IMR-90 (cell line): ENCODE data around the gene TMEM181. TPM values are rescaled to one million over a fixed set of nuclear protein-coding genes. Genes with fewer than 3 reads are reported as not detected.

Experiments used
- ATAC-seq: fragments of 200-7000 bp; cut with Tn5 transposase; 2 replicates; pipeline ENCODE4 v1.9.1; 2020; ENCODE audit warnings: low read depth, mild to moderate bottlenecking, moderate library complexity
- BruUV-seq: library from RNA; stranded (reverse); fragments of 400-500 nt; replicated peaks from 2 replicates; lab custom pipeline; 2021; lab: Mats Ljungman, UMichigan
- CTCF ChIA-PET: fragments of 300-600 bp; formaldehyde crosslinking; extraction: SDS; loops from one replicate; lab custom pipeline; 2021; ENCODE audit warnings: antibody characterized with exemption; lab: Yijun Ruan, JAX
- POLR2A ChIA-PET: fragments of 300-600 bp; sonication (Branson Sonifier 250); formaldehyde crosslinking; loops from one replicate; lab custom pipeline; 2022; ENCODE audit warnings: antibody characterized with exemption; ENCODE audit not compliant: unreplicated experiment; lab: Charles Lee
- DNase-seq: peaks from one replicate; pipeline ENCODE4 v3.0.0; 2013
- H2AFZ ChIP-seq: replicated peaks from 2 replicates; pipeline ENCODE3; 2013; ENCODE audit warnings: low read length, mild to moderate bottlenecking; ENCODE audit not compliant: poor library complexity
- H2AK5ac ChIP-seq: 2 replicates; pipeline ENCODE4 v1.6.1; 2013; ENCODE audit warnings: low read depth, low read length, inconsistent platforms
- H2AK9ac ChIP-seq: replicated peaks from 2 replicates; pipeline ENCODE3; 2013; ENCODE audit warnings: mild to moderate bottlenecking, low read depth, low read length, moderate library complexity; ENCODE audit not compliant: poor library complexity
- H2BK120ac ChIP-seq: 2 replicates; pipeline ENCODE4 v1.6.1; 2013; ENCODE audit warnings: low read depth, low read length, inconsistent platforms
- H2BK15ac ChIP-seq: 3 replicates; pipeline ENCODE4 v1.6.1; 2013; ENCODE audit warnings: low read depth, low read length, inconsistent platforms
- H2BK20ac ChIP-seq: 2 replicates; pipeline ENCODE4 v1.6.1; 2013; ENCODE audit warnings: low read depth, mild to moderate bottlenecking, inconsistent platforms, low read length, moderate library complexity
- H2BK5ac ChIP-seq: 2 replicates; pipeline ENCODE4 v1.6.1; 2013; ENCODE audit warnings: mild to moderate bottlenecking, low read depth, low read length, inconsistent platforms; ENCODE audit not compliant: poor library complexity, severe bottlenecking
- H3K14ac ChIP-seq: replicated peaks from 2 replicates; pipeline ENCODE4 v1.6.1; 2013; ENCODE audit warnings: low read depth, low read length, inconsistent platforms
- H3K18ac ChIP-seq: 2 replicates; pipeline ENCODE4 v1.6.1; 2013; ENCODE audit warnings: low read depth, low read length, control low read depth
- H3K23ac ChIP-seq: 2 replicates; pipeline ENCODE4 v1.6.1; 2013; ENCODE audit warnings: low read depth, low read length, inconsistent platforms
- H3K27ac ChIP-seq: 2 replicates; pipeline ENCODE4 v1.5.1; 2013; ENCODE audit warnings: mild to moderate bottlenecking, control low read depth, low read length; ENCODE audit not compliant: insufficient read depth
- H3K27me3 ChIP-seq: 2 replicates; pipeline ENCODE4 v1.6.1; 2013; ENCODE audit warnings: low read length; ENCODE audit not compliant: control insufficient read depth, insufficient read depth
- H3K36me3 ChIP-seq: 2 replicates; pipeline ENCODE4 v1.6.1; 2013; ENCODE audit warnings: low read length, mixed read lengths; ENCODE audit not compliant: control insufficient read depth, insufficient read depth
- H3K4ac ChIP-seq: 2 replicates; pipeline ENCODE4 v1.6.1; 2013; ENCODE audit warnings: low read depth, low read length, inconsistent platforms
- H3K4me1 ChIP-seq: 2 replicates; pipeline ENCODE4 v1.6.1; 2013; ENCODE audit warnings: low read length, mixed read lengths; ENCODE audit not compliant: control insufficient read depth, insufficient read depth
- H3K4me2 ChIP-seq: 2 replicates; pipeline ENCODE4 v1.6.1; 2013; ENCODE audit warnings: low read depth, mild to moderate bottlenecking, control low read depth, low read length, moderate library complexity
- H3K4me3 ChIP-seq: 2 replicates; pipeline ENCODE4 v1.5.1; 2013; ENCODE audit warnings: low read depth, mild to moderate bottlenecking, control low read depth, low read length, moderate library complexity; ENCODE audit not compliant: insufficient read depth
- H3K56ac ChIP-seq: 2 replicates; pipeline ENCODE4 v1.6.1; 2013; ENCODE audit warnings: low read length, inconsistent platforms; ENCODE audit not compliant: insufficient read depth; ENCODE audit errors: extremely low read depth
- H3K79me1 ChIP-seq, 2 experiments: 2 replicates each; pipeline ENCODE4 v1.6.1; 2013; ENCODE audit warnings: low read length in 2 of 2, inconsistent platforms in 1 of 2, low read depth in 1 of 2
- H3K9ac ChIP-seq: 2 replicates; pipeline ENCODE4 v1.6.1; 2013; ENCODE audit warnings: low read depth, low read length, control low read depth
- H3K9me1 ChIP-seq: 2 replicates; pipeline ENCODE4 v1.6.1; 2013; ENCODE audit warnings: low read length, inconsistent platforms; ENCODE audit not compliant: insufficient read depth
- H3K9me3 ChIP-seq: 2 replicates; pipeline ENCODE4 v1.6.1; 2013; ENCODE audit warnings: low read length; ENCODE audit not compliant: control insufficient read depth, insufficient read depth
- H4K20me1 ChIP-seq: 2 replicates; pipeline ENCODE4 v1.6.1; 2013; ENCODE audit warnings: low read length, inconsistent platforms; ENCODE audit not compliant: insufficient read depth
- H4K5ac ChIP-seq: 2 replicates; pipeline ENCODE4 v1.6.1; 2013; ENCODE audit warnings: mild to moderate bottlenecking, low read depth, low read length, control low read depth
- H4K8ac ChIP-seq, 2 experiments: 2 replicates each; pipeline ENCODE4 v1.6.1; 2013; ENCODE audit warnings: low read depth in 2 of 2, low read length in 2 of 2, control low read depth in 1 of 2, inconsistent platforms in 1 of 2
- H4K91ac ChIP-seq: 2 replicates; pipeline ENCODE4 v1.6.1; 2013; ENCODE audit warnings: low read depth, low read length, inconsistent platforms; ENCODE audit not compliant: insufficient read depth
- BHLHE40 ChIP-seq: fragments of 150-350 bp; IDR thresholded peaks from 2 replicates; pipeline ENCODE4 v1.6.1; 2016; ENCODE audit warnings: mild to moderate bottlenecking, low read depth, low read length
- CEBPB ChIP-seq: IDR thresholded peaks from 2 replicates; pipeline ENCODE4 v1.6.1; 2012; ENCODE audit warnings: low read depth, low read length, improper control_type of control experiment
- CHD1 ChIP-seq: IDR thresholded peaks from 2 replicates; pipeline ENCODE4 v1.6.1; 2012; ENCODE audit warnings: low read depth, low read length, improper control_type of control experiment
- FOS ChIP-seq: fragments of 150-350 bp; IDR thresholded peaks from 2 replicates; pipeline ENCODE4 v1.6.1; 2016; ENCODE audit warnings: low read depth, low read length
- MAFK ChIP-seq: IDR thresholded peaks from 2 replicates; pipeline ENCODE4 v1.6.1; 2012; ENCODE audit warnings: low read depth, low read length, improper control_type of control experiment
- MAZ ChIP-seq: IDR thresholded peaks from 2 replicates; pipeline ENCODE4 v1.6.1; 2012; ENCODE audit warnings: low read depth, mild to moderate bottlenecking, low read length, improper control_type of control experiment, moderate library complexity, borderline replicate concordance
- MXI1 ChIP-seq: IDR thresholded peaks from 2 replicates; pipeline ENCODE4 v1.6.1; 2012; ENCODE audit warnings: low read depth, mild to moderate bottlenecking, low read length, moderate library complexity, borderline replicate concordance
- NFE2L2 ChIP-seq: fragments of 150-350 bp; IDR thresholded peaks from 2 replicates; pipeline ENCODE4 v1.6.1; 2016; ENCODE audit warnings: low read depth, mild to moderate bottlenecking, low read length
- POLR2A ChIP-seq: IDR thresholded peaks from 2 replicates; pipeline ENCODE4 v1.6.1; 2012; ENCODE audit warnings: mild to moderate bottlenecking, low read depth, low read length
- RAD21 ChIP-seq: IDR thresholded peaks from 2 replicates; pipeline ENCODE4 v1.6.1; 2012; ENCODE audit warnings: low read length, improper control_type of control experiment
- RCOR1 ChIP-seq: IDR thresholded peaks from 2 replicates; pipeline ENCODE4 v1.6.1; 2012; ENCODE audit warnings: mild to moderate bottlenecking, low read length, improper control_type of control experiment; ENCODE audit not compliant: insufficient replicate concordance
- RFX5 ChIP-seq: IDR thresholded peaks from 2 replicates; pipeline ENCODE4 v1.8.0; 2012; ENCODE audit warnings: low read depth, mild to moderate bottlenecking, low read length, moderate library complexity
- SMC3 ChIP-seq: fragments of 150-350 bp; IDR thresholded peaks from 2 replicates; pipeline ENCODE4 v1.6.1; 2016; ENCODE audit warnings: low read depth, mild to moderate bottlenecking, antibody characterized with exemption, low read length, moderate library complexity
- WGBS, 2 experiments: methylation state at CpG; one replicate each; pipeline versions ENCODE4 v1.1.5 to v1.1.7; 2013; ENCODE audit warnings: missing lambda C conversion rate in 2 of 2; ENCODE audit not compliant: insufficient read length in 1 of 2; ENCODE audit errors: extremely low coverage in 2 of 2; 5-methylcytosine and 5-hydroxymethylcytosine counted together
- dilution Hi-C: fragments of 300-500 bp; cut with HindIII; formaldehyde crosslinking; loops from one replicate; pipeline ENCODE4 v1.14.3; 2018; ENCODE audit warnings: low sequenced_read_pairs; ENCODE audit not compliant: unreplicated experiment
- in situ Hi-C: fragments of 300-500 bp; cut with MboI; formaldehyde crosslinking; loops from 3 replicates; pipeline ENCODE4 v1.14.3; 2019; ENCODE audit warnings: low sequenced_read_pairs, inconsistent platforms, mixed read lengths
- intact Hi-C: fragments of 100-400 bp; cut with micrococcal nuclease; formaldehyde crosslinking; loops from 2 replicates; pipeline ENCODE4 v1.10.0; 2022
- polyA plus RNA-seq, 3 experiments: library from polyadenylated mRNA; depleted of rRNA; stranded (reverse); fragments of >200 nt; gene quantifications; 2 replicates each; pipeline ENCODE4 v1.2.3, GENCODE V29; 2012; ENCODE audit warnings: low replicate concordance in 1 of 3
- total RNA-seq: library from RNA; depleted of rRNA; stranded (reverse); fragments of >200 nt; gene quantifications from 2 replicates; pipeline ENCODE4 v1.2.3, GENCODE V29; 2012
- TF ChIP-seq, protein P1 (sequence below): conservative IDR thresholded peaks from 2 replicates; pipeline ENCODE4 v1.5.1; 2012; ENCODE audit warnings: mild to moderate bottlenecking, low read depth, low read length, improper control_type of control experiment
- TF ChIP-seq, protein P2 (sequence below): fragments of 150-350 bp; IDR thresholded peaks from 2 replicates; pipeline ENCODE4 v1.6.1; 2016; ENCODE audit warnings: low read depth, mild to moderate bottlenecking, low read length, moderate library complexity, borderline replicate concordance
- TF ChIP-seq, protein P3 (sequence below): fragments of 150-350 bp; IDR thresholded peaks from 2 replicates; pipeline ENCODE4 v1.6.1; 2017; ENCODE audit warnings: mild to moderate bottlenecking, antibody characterized with exemption, low read length, low read depth

TMEM181 gene
- total and polyA plus RNA-seq, 2 of the 4 experiments (the other 2 are of a cell fraction), result 22.8 to 27.8 TPM

- H3K56ac ChIP-seq, result no peak overlapping the region
- H2BK120ac ChIP-seq, result no peak overlapping the region
- 96% methylated on average over 4 of the region's 9 CpGs; no CpG with 5 or more reads in 1 of the 2 experiments for WGBS, 2 experiments
- peaks cover 31% of the 10 kb centered on the region for H3K9me1 ChIP-seq
- DNase-seq (no peak), ATAC-seq (no peak)
- no peak overlapping the region for H2AK9ac ChIP-seq
- ChIA-PET CTCF (interaction anchor here (0.5 to 0.6 kb wide), 4 partner anchors 129 to 1807 kb away, joined by 3 to 5 read pairs (median 4); no protein-coding TSS in a partner anchor), POLR2A (interaction anchor here (0.6 kb wide), 1 partner anchor 69 kb away, joined by 4 read pairs; no protein-coding TSS in a partner anchor)
- no peak overlapping the region for H2BK15ac ChIP-seq
- peaks cover 6% of the 10 kb centered on the region; the same call in 1 of the 2 replicates for H3K36me3 ChIP-seq
- no peak overlapping the region for H3K14ac ChIP-seq
- no peak overlapping the region for H3K18ac ChIP-seq
- no peaks in the 10 kb centered on the region for H3K9me3 ChIP-seq
- H4K20me1 ChIP-seq, result peaks cover 86% of the 10 kb centered on the region
- H4K5ac ChIP-seq, result no peak overlapping the region
- no peak overlapping the region for H4K8ac ChIP-seq
- no peak overlapping the region for H4K91ac ChIP-seq
- H3K27me3 ChIP-seq, result no peaks in the 10 kb centered on the region
- no peak overlapping the region for H3K27ac ChIP-seq
- in situ Hi-C loops (no loop called here), dilution Hi-C loops (no loop called here), intact Hi-C loops (no loop called here)
- H3K9ac ChIP-seq, result no peak overlapping the region
- H2AK5ac ChIP-seq, result no peak overlapping the region
- no peak overlapping the region for H2BK5ac ChIP-seq
- no peak overlapping the region for H3K4me2 ChIP-seq
- TF ChIP-seq MAFK (no peak), FOS (no peak), RCOR1 (no peak), MXI1 (no peak), RAD21 (no peak), CHD1 (no peak), SMC3 (no peak), MAZ (no peak), RFX5 (no peak), CEBPB (no peak), NFE2L2 (no peak), BHLHE40 (no peak), POLR2A (no peak)
- TF ChIP-seq, protein P1, sequence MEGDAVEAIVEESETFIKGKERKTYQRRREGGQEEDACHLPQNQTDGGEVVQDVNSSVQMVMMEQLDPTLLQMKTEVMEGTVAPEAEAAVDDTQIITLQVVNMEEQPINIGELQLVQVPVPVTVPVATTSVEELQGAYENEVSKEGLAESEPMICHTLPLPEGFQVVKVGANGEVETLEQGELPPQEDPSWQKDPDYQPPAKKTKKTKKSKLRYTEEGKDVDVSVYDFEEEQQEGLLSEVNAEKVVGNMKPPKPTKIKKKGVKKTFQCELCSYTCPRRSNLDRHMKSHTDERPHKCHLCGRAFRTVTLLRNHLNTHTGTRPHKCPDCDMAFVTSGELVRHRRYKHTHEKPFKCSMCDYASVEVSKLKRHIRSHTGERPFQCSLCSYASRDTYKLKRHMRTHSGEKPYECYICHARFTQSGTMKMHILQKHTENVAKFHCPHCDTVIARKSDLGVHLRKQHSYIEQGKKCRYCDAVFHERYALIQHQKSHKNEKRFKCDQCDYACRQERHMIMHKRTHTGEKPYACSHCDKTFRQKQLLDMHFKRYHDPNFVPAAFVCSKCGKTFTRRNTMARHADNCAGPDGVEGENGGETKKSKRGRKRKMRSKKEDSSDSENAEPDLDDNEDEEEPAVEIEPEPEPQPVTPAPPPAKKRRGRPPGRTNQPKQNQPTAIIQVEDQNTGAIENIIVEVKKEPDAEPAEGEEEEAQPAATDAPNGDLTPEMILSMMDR, result no peak
- TF ChIP-seq, protein P2, sequence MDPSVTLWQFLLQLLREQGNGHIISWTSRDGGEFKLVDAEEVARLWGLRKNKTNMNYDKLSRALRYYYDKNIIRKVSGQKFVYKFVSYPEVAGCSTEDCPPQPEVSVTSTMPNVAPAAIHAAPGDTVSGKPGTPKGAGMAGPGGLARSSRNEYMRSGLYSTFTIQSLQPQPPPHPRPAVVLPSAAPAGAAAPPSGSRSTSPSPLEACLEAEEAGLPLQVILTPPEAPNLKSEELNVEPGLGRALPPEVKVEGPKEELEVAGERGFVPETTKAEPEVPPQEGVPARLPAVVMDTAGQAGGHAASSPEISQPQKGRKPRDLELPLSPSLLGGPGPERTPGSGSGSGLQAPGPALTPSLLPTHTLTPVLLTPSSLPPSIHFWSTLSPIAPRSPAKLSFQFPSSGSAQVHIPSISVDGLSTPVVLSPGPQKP, result no peak
- TF ChIP-seq, protein P3, sequence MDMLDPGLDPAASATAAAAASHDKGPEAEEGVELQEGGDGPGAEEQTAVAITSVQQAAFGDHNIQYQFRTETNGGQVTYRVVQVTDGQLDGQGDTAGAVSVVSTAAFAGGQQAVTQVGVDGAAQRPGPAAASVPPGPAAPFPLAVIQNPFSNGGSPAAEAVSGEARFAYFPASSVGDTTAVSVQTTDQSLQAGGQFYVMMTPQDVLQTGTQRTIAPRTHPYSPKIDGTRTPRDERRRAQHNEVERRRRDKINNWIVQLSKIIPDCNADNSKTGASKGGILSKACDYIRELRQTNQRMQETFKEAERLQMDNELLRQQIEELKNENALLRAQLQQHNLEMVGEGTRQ, result no peak
- H2BK20ac ChIP-seq, result no peak overlapping the region
- no TSS peak for BruUV-seq
- peaks cover 33 to 87% of the 10 kb centered on the region in 2 experiments for H3K79me1 ChIP-seq
- H2AFZ ChIP-seq, result no peak overlapping the region
- H3K23ac ChIP-seq, result no peak overlapping the region
- H3K4me1 ChIP-seq, result peaks cover 1% of the 10 kb centered on the region; the same call in 1 of the 2 replicates
- H3K4ac ChIP-seq, result no peak overlapping the region
- H3K4me3 ChIP-seq, result no peak overlapping the region
Measured at GRCh38 chr6:158569036-158569435, 9.1 kb downstream of the TMEM181 start.
